ENCODE data around the gene NRP1. TPM values are rescaled to one million over a fixed set of nuclear protein-coding genes. Genes with fewer than 3 reads are reported as not detected.
A peak's percentile ranks its signal among the peaks of the same experiment; 100 is the strongest.

Gene NRP1
- polyA plus RNA-seq, 1 of the 3 experiments (the other 2 are of a cell fraction): 129 TPM

- H4K20me1 ChIP-seq (ENCODE audit: insufficient read depth): peaks cover 95% of the 10 kb centered on the region
- no peak overlapping the region for H3K4me3 ChIP-seq (ENCODE audit: low read depth in 2 of 2, low read length in 1 of 2)
- 94% methylated on average over 6 of the region's 6 CpGs for WGBS (ENCODE audit: low lambda C conversion rate)
- peaks cover 100% of the 10 kb centered on the region for H3K79me2 ChIP-seq (ENCODE audit: insufficient read depth)
- DNase-seq: no peak
- no peak for TF ChIP-seq RCOR1 (IDR thresholded peaks at IDR 0.05; ENCODE audit: low read length)
- POLR2A ChIA-PET: no interaction called here
- no peak overlapping the region for H3K9ac ChIP-seq
- peak overlapping the region; percentile 56 to 70 for H3K27ac ChIP-seq (ENCODE audit: low read depth in 2 of 2, low read length in 1 of 2)
- CTCF ChIA-PET: interaction anchor here (1.0 to 1.5 kb wide), 3 partner anchors 10 to 112 kb away, joined by 3 to 4 read pairs (median 3); no protein-coding TSS in a partner anchor
- H3F3A ChIP-seq (replicated peaks; ENCODE audit: insufficient read depth): peaks cover 24% of the 10 kb centered on the region
- peaks cover 3 to 16% of the 10 kb centered on the region in 2 experiments; a peak in 3 of 4 replicates for H3K4me1 ChIP-seq (ENCODE audit: control insufficient read depth in 1 of 2, insufficient read depth in 2 of 2, low read depth in 1 of 2, low read length in 1 of 2)
- peaks cover 6 to 57% of the 10 kb centered on the region in 2 experiments for H3K36me3 ChIP-seq (replicated peaks in 1 of 2; ENCODE audit: control insufficient read depth in 1 of 2, insufficient read depth in 2 of 2, low read length in 1 of 2)
- no peaks in the 10 kb centered on the region for H3K27me3 ChIP-seq (ENCODE audit: insufficient read depth)
- no peak overlapping the region for H2AFZ ChIP-seq (ENCODE audit: low read depth)
- no peak overlapping the region for H3K4me2 ChIP-seq
- no peaks in the 10 kb centered on the region for H3K9me2 ChIP-seq
- H3K9me3 ChIP-seq: no peaks in the 10 kb centered on the region
Observed at GRCh38 chr10:33304423-33305225, 29.8 kb downstream of the NRP1 start.

- no peak for DNase-seq
- Histone ChIP-seq H4K20me1 (ENCODE audit: insufficient read depth) (peaks cover 95% of the 10 kb centered on the region), H3K9ac (no peak overlapping the region), H3F3A (replicated peaks; ENCODE audit: insufficient read depth) (peaks cover 24% of the 10 kb centered on the region), H3K79me2 (ENCODE audit: insufficient read depth) (peaks cover 100% of the 10 kb centered on the region), H3K9me2 (no peaks in the 10 kb centered on the region), H3K4me3 (ENCODE audit: low read depth in 2 of 2, low read length in 1 of 2) (no peak overlapping the region), H3K4me1 (ENCODE audit: control insufficient read depth in 1 of 2, insufficient read depth in 2 of 2, low read depth in 1 of 2, low read length in 1 of 2) (peaks cover 3 to 16% of the 10 kb centered on the region in 2 experiments; a peak in 3 of 4 replicates), H2AFZ (ENCODE audit: low read depth) (no peak overlapping the region), H3K4me2 (no peak overlapping the region), H3K27ac (ENCODE audit: low read depth in 2 of 2, low read length in 1 of 2) (peak overlapping the region; percentile 56 to 70; a peak in 3 of 4 replicates), H3K9me3 (no peaks in the 10 kb centered on the region), H3K27me3 (ENCODE audit: insufficient read depth) (no peaks in the 10 kb centered on the region), H3K36me3 (replicated peaks in 1 of 2; ENCODE audit: control insufficient read depth in 1 of 2, insufficient read depth in 2 of 2, low read length in 1 of 2) (peaks cover 6 to 57% of the 10 kb centered on the region in 2 experiments)
- 51% methylated on average over 3 of the region's 3 CpGs for WGBS (ENCODE audit: low lambda C conversion rate)
- ChIA-PET POLR2A (no interaction called here), CTCF (interaction anchor here (1.0 to 1.5 kb wide), 3 partner anchors 11 to 111 kb away, joined by 3 to 4 read pairs (median 3); no protein-coding TSS in a partner anchor)
- TF ChIP-seq ELF1 (IDR thresholded peaks at IDR 0.05) (no peak), YY1 (IDR thresholded peaks at IDR 0.05; ENCODE audit: low read depth) (no peak), USF2 (IDR thresholded peaks at IDR 0.05; ENCODE audit: borderline replicate concordance, low read depth, low read length) (no peak), EP300 (IDR thresholded peaks at IDR 0.05; ENCODE audit: borderline replicate concordance in 1 of 2, low read depth in 1 of 2, low read length in 1 of 2) (peak in 1 of 2 experiments; percentile 27; a peak in 1 of 4 replicates), CHD2 (IDR thresholded peaks at IDR 0.05; ENCODE audit: low read length, partially characterized antibody) (no peak), SMC3 (IDR thresholded peaks at IDR 0.05; ENCODE audit: low read depth, low read length) (no peak), CTCF (IDR thresholded peaks at IDR 0.05) (no peak), SIN3A (IDR thresholded peaks at IDR 0.05; ENCODE audit: borderline replicate concordance, low read depth, low read length) (no peak), ZBTB33 (IDR thresholded peaks at IDR 0.05; ENCODE audit: borderline replicate concordance, low read depth) (no peak)
Observed at GRCh38 chr10:33303988-33304387, 30.5 kb downstream of the NRP1 start.

All from SK-N-SH (cell line).